HG03558 (cell line): ENCODE data around the gene SNED1.

Source experiments
- ATAC-seq: cut with Tn5 transposase; IDR thresholded peaks from one replicate; pipeline ENCODE4 v1.9.1; 2021; ENCODE audit warnings: moderate number of reproducible peaks; ENCODE audit not compliant: unreplicated experiment; ENCODE audit errors: extremely low read depth

SNED1 gene

GRCh38 chr2:240959941-240960308 lies 38.5 kb upstream of the SNED1 start:
- no peak for ATAC-seq

GRCh38 chr2:240960309-240960970 lies 38.0 kb upstream of the SNED1 start:
- ATAC-seq = no peak

- no peak for ATAC-seq
Measured at GRCh38 chr2:240960971-240961876, 37.2 kb upstream of the SNED1 start.

- ATAC-seq = no peak
Measured at GRCh38 chr2:240961910-240962299, 36.5 kb upstream of the SNED1 start.

DNA sequence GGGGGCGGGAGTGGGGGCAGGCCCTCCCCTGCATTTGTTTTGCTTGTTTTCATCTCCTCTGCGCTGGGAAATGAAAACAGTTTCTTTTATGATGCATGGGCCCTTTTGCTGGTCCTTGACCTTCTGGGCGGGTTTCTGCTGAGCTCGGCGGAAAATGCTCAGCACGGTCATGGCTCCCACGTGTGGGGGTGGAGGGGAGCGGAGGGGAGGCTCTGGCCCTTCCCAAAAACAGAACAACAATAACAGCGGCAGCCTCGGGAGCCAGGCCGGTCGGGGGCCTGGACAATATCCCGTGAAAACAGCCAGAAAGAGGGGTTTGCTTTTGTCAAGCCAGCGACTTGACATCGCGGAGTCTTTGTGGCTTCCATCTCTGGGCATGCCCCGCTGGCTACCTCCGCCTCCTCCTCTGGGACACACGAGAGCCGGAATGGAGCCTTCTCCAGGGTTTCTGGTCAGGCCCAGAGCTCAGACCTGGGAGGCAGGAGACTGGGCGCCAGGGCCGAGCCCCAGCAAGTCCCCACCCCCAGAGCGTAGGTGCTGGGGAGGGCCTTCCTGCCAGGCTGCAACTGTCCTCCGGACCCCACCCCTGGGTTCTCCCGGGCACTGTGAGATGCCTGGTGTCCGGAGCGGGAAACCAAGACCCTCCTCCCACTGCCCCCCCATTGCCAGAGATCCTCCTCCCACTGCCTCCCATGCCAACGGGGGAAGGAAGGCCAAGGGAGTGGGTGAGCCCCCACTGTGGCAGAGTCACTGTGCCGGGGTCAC lies 35.9 kb upstream of the SNED1 start:
- no peak for ATAC-seq

DNA sequence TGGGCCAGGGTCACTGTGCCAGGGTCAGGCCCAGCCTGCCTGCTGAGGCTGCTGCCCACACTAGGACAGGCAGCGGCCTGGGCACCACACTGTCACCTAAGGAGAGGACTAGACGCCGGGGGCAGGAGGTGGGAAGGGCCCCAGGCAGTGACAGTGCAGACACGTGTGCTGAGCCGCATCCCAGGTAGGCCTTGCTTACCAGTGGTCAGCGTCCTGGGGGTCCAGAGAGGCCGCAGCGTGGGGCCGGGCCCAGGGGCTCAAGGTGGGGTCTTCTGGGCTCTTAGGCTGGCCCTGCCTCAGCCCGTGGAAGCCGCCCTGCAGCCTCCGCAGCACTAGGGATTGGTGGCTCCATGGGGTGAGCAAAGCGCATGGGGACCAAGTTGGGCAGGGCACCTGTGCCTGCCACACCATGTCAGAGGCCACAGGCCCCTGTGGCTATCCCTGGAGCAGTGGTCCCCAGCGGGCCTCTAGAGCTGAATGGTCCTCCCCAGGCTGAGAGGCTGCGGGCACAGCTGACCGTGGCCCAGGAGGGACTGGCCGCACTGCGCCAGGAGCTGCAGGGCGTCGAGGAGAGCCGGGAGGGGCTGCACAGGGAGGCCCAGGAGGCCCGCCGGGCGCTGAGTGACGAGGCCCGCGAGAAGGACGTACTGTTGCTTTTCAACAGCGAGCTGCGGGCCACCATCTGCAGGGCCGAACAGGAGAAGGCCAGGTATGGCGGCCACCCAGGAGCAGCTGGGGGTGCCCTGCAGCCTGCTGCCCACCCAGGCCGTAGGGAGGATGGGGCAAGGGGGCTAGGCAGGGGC lies 35.2 kb upstream of the SNED1 start:
- ATAC-seq = no peak

GRCh38 chr2:240963868-240964703 lies 34.3 kb upstream of the SNED1 start:
- no peak for ATAC-seq

DNA sequence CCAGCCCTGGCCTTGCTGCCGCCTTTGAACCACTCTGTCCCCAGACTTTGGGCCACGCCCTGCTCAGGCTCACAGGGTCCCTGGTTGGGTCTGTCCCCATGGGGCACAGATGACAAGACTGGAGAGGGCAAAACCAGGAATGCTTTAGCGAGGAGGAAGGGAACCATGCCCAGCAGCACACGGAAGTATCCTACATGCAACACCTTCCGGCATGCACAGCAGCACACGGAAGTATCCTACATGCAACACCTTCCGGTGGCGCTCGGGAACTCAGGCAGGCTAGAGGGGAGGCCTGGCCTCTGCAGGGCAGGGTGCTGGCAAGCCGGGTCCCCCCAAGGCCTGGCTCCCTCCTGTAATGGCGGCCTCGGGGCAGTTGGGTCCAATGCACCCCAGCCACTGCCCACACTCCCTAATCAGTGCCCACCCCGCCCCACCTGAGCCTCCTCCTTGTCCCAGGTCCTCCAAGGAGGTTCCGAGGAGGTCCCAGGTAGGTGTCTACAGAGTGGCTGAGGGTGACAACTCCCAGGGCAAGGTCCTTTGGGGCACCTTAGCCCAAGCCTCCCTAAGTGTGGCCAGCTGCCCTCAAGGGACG lies 33.6 kb upstream of the SNED1 start:
- no peak for ATAC-seq

DNA sequence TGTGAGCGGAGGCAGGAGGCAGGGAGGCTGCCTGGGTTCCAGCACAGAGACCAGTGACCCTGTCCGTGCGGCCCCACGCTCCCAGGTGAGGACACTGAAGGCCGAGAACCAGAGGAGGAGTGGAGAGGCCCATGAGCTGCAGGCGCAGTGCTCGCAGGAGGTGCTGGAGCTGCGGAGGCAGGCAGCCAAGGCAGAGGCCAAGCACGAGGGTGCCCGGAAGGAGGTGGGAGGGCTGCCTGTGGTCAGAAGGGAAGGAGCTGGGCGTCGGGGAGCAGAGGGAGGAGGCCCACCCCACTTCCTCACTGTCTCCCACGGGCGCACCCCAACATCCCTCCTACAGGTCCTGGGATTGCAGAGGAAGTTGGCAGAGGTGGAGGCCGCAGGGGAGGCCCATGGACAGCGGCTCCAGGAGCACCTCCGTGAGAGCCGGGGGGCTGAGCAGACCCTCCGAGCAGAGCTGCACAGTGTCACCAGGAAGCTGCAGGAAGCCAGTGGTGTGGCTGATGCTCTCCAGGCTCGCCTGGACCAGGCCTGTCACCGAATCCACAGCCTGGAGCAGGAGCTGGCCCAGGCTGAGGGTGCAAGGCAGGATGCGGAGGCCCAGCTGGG lies 33.0 kb upstream of the SNED1 start:
- no peak for ATAC-seq

- ATAC-seq = no peak
Measured at GRCh38 chr2:240965905-240966456, 32.4 kb upstream of the SNED1 start.

DNA sequence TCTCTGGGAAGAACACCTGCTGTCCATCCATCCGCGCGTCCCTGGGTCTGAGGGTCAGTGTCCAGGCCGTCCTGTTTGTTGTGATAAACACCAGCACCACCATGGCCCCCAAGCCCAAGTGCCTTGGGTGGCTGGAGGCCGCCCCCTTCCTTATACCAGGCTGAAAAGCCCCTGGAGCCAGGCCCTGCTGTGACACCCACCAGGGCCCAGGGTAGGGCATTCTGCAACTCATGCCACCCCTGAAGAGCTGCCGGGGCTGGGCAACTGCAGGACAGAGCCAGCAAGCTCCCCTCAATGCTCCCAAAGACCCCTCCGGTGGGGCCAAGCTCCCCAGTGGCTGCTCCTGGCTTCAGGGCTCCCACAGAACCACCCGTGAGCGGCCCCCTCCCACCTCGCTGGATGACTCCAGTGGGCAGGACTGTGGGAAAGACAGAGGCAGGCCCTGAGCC lies 31.9 kb upstream of the SNED1 start:
- no peak for ATAC-seq

GRCh38 chr2:240966906-240967680 lies 31.3 kb upstream of the SNED1 start:
- no peak for ATAC-seq

DNA sequence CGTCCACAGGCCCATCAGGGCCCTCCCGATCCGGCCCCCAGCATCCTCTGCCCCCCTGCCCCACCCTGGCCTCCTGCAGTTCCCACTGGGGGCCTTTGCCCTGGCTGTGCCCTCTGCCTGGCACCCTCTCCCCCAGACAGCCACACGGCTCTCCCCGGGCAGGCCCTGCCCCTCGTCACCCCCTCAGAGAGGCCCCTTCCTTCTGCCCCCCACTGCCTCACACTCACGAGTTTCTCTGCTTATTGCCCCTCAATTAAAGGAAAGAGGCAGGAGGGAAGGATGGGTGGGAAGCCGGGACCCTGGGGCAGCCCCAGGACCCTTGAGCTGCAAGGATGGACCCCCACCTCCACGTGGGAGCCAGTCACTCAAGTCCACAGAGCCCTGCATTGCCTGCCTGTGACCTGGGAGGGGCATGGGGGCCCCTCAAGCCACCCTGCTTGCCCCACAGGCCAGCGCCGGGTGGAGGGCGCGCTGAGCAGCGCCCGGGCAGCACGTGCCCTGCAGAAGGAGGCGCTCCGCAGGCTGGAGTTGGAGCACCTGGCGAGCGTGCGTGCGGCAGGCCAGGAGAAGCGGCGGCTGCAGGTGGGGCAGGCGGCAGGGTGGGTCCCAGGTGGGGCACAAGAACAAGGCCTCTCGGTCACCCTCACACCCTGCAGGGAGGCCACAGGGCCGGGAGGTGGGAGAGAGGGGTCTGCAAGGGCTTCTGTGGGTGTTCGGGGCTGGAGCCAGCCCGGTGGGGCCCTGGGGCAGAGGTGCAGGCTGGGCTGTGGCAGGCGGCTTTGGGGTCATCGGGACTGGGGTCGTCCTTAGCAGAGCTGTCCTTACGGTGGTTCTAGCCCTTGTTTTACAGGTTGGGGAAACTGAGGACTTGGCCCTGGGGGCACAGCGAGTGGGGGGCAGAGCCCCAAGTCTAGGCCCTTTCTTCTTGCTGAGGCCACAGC lies 30.5 kb upstream of the SNED1 start:
- ATAC-seq = no peak

DNA sequence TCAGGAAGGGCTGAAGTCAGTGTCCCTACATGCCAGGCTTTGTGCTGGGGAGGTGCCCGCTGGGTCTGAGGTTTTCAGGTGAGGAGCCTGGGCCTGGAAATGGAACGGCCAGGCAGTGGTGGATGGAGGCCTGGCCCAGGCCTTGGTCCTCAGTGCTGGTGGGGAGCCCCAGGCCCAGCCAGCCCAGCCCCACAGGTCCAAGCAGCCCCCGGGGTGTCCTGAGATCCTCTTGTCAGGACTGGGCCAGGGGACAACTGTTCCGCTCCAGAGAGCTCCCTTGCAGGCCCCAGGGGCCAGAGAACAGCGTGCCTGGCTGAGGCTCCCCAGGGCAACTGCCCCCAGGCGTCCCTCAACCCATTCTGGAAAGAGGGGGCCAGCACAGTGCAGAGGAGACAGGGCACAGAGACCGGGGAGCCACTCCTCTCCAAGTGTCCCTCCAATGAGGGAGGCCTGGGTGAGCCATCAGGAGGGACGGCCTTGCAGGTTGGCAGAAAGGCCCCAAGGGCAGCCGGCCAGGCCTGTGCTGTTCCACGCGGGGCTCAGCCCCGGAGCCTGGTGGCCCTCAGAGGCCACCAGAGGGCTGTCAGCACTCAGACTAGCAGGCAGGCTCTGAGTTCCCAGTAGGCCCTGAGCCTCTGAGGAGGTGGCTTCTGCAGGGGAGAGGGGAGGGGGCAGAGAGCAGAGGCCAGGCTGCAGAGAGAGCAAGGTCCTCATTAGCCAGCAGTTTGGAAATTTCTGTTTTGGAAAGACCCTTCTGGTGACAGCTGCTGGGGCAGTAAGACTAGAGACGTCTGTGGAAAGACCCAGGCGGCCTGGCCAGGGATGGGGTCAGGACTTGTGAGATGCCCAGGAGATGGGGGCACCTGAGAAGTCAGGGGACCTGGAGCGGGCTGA lies 29.4 kb upstream of the SNED1 start:
- ATAC-seq = no peak

DNA sequence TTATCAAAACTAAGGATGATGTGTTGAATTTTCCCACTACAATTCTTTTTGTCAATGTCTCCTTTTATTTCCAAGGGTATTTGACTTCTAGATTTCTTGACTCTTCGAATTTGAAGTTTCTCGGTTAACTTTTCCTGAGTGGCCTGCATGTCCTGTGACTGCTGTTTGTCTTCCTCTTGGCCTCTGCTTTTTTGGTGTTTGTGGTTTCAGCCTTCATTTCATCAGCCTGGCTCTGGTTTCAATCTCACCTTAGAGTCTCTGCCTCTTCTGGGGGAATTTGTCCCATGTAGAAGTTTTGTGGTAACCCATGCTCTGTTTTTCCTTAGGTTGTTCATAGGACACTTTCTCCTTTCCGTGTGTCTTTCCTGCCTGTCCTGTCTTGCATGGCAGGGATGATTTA lies 28.3 kb upstream of the SNED1 start:
- no peak for ATAC-seq
